Measurements from ENCODE around the gene PDZD8. TPM values are rescaled to one million over a fixed set of nuclear protein-coding genes. Genes with fewer than 3 reads are reported as not detected.
A peak's percentile ranks its signal among the peaks of the same experiment; 100 is the strongest.

Gene PDZD8
- total RNA-seq (2014; rRNA removed; shearing (Covaris generic)): 12.8 and 15.9 TPM in 2 replicates

DNA sequence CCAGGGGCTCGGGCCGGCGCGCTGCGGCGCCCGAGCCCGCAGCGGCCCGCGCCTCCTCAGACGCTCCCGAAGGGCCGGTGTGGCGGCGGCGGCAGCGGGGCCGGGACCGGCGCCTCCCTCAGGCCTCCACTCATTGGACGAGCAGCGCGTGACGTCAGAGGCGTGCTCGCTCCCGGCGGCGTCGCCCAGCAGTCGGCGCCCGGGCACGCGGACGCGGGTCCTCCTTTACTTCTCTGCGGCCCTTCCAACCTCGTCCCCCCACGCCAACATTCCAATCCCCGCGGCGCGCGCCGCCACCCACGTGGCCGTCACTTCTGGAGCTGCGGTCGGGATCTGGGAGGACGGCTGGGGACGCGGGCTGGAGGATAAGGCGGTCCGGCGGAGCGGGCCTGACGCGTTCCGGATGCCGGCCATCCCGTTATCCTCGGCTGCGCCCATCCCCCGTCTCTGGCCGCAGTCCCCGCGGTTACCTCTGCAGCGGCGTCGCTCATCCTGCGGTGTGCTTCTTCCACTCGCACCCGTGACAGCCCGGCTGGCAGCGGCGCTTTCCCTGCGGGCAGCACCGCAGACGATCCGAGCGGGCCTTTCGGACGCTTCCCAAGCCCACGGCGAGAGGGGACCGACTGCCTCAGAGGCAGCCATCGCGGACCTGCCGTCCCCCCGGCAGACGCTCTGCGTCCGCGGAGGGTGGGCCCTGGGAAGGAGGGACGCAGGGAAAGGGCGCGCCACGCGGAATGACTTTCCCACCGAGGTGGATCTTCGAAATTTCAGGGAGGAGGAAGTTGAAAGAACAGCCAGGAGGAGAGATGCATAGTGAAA lies at the start of gene PDZD8:
PDZD8 (minus strand) TSS at position 81 of the 819 bp plus-strand sequence. CDS start 213 bp downstream, outside the sequence.
- DNase-seq (ENCODE audit: low read depth): peak; percentile 88

DNA sequence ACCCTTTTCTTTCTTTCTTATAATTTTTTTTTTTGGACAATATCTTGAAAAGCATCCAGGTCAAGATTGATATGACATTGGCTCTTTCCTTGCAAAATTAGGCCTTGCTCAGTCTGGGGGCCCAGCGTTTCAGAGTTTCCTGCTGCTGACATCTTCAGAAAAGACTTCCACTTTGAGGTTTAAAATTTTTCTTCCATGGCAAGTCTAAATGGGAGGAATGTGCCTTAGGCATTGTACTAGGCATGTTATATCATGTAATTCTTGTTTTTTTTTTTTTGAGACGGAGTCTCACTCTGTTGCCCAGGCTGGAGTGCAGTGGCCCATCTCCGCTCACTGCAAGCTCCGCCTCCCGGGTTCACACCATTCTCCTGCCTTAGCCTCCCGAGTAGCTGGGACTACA lies 48.9 kb upstream of the PDZD8 start:
- DNase-seq (ENCODE audit: low read depth): no peak

DNA sequence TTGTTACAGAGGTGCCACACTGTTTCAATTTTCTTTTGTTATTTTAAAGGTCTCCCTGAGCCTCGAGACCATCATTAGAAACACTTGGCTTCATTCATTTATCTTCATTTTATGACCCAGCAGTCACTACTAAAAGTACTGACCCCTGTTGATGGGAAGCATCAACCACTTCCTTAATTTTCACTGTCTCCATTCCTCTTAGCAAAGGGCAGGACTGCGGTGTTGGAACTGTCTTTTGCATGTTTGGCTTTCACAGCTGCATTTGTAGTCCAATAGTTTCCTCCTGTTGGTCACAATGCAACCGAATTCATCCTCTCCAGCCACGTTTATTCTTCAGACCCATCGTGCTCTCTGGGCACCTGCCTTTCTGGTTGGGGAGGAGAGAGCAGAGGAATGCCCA lies 46.7 kb upstream of the PDZD8 start:
- no peak for DNase-seq (ENCODE audit: low read depth)

DNA sequence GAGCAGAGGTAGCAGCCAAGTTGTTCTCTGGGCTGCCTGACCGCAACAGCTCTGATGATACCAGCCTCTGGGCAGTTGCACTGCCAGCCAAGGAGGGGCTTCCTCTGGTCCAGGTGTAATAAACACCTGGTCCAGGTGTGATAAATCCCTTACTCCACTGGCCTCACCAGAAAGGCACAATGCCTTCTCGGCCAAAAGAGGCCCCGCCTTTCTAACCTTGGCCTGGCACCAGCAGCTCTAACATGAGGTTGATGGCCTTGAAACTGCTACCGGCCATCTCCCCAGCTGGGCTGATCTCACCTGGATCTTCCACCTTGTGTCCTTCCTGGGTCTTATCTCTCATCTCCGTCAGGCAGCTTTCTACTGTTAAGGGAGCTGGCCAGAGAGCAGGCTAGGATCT lies 45.5 kb upstream of the PDZD8 start:
- no peak for DNase-seq (ENCODE audit: low read depth)

- DNase-seq (ENCODE audit: low read depth): peak; percentile 48
Measured at GRCh38 chr10:117419921-117420320, 44.7 kb upstream of the PDZD8 start.

- DNase-seq (ENCODE audit: low read depth): no peak
Measured at GRCh38 chr10:117419159-117419558, 43.9 kb upstream of the PDZD8 start.

DNA sequence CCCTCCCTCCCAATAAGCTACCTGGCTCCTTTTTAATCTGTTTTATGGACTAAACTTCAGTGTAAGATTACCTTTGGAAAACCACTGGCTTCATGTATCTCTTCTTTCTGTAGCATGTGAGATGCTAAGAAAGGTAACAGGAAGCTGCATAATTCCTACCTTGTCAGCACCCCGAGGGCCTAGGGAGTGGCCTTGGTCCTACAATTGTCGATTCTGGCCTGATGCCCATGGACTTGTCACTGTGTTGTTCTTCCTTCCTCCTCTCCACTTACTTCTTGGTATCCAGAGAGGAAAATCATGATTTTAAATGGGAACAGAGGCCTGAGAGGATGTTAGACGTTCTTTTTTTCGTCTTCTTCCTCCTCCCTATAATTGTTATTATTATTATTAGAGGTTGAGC lies 42.9 kb upstream of the PDZD8 start:
- DNase-seq (ENCODE audit: low read depth): no peak

DNA sequence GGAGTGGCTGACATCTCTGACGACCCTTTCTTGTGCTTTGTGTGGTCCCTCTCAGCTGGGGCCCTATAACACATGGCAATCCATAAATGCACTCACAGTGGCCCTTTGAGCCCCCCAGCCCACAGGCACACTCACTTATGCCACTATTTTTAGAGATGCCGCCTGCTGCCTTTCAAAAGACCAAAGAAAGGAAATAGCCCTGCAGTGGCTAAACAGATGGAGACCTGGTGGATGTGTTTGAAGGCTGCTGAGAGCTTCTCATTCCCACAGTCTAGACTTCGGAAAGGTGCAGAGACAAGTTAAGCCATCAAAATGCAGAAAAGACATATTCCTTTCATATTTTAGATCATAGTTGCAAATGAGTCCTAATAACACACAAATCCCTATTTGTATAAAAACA lies 42.0 kb upstream of the PDZD8 start:
- no peak for DNase-seq (ENCODE audit: low read depth)

GRCh38 chr10:117413928-117414618 lies 38.8 kb upstream of the PDZD8 start:
- DNase-seq (ENCODE audit: low read depth): peak; percentile 57

DNA sequence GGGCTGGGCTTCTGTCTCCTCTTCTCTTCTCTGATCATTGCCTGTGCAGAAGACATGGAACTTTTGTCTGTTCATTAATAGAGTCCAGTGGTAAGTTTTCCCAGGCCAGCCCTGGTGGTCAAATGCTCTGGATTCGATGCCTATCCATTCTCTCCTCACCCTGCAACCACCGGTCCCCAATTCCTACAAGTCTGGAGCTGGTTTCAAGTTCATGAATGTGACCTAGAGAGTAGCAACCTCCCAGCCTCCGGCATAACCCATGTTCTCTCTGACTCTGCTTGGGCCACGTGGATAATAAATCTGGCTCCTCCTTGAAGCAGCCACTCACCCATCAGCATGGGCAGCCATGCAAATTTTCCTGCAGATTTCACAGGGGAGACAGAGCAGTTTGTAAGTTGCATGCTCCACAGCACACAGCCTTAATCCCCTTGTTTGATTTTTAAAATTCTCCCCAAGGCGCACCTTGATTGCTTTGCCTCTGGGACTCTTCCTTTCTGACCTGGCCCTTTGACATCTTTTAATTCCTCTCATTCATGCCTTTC lies 37.3 kb upstream of the PDZD8 start:
- DNase-seq (ENCODE audit: low read depth): no peak

- DNase-seq (ENCODE audit: low read depth): peak; percentile 38
Measured at GRCh38 chr10:117411479-117412399, 36.5 kb upstream of the PDZD8 start.

- DNase-seq (ENCODE audit: low read depth): no peak
Measured at GRCh38 chr10:117410557-117410956, 35.3 kb upstream of the PDZD8 start.

- no peak for DNase-seq (ENCODE audit: low read depth)
Measured at GRCh38 chr10:117409549-117410305, 34.5 kb upstream of the PDZD8 start.

GRCh38 chr10:117408436-117409384 lies 33.5 kb upstream of the PDZD8 start:
- DNase-seq (ENCODE audit: low read depth): no peak

DNA sequence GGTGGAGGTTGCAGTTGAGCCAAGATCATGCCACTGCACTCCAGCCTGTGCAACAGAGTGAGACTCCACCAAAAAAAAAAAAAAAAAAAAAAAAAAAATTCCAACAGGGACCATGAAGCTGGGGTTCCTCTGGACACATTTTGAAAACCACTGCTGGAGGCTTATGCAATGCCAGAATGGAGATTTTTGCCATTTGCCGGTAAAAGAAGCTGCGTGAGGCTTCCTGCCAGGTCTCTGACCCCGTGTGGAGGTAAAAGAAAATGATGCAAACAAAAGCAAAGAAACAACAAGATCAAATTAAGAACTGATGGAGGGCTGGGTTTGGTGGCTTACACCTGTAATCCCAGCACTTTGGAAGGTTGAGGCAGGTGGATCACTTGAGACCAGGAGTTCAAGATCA lies 30.5 kb upstream of the PDZD8 start:
- DNase-seq (ENCODE audit: low read depth): no peak

GRCh38 chr10:117400329-117400728 lies 25.1 kb upstream of the PDZD8 start:
- DNase-seq (ENCODE audit: low read depth): no peak

DNA sequence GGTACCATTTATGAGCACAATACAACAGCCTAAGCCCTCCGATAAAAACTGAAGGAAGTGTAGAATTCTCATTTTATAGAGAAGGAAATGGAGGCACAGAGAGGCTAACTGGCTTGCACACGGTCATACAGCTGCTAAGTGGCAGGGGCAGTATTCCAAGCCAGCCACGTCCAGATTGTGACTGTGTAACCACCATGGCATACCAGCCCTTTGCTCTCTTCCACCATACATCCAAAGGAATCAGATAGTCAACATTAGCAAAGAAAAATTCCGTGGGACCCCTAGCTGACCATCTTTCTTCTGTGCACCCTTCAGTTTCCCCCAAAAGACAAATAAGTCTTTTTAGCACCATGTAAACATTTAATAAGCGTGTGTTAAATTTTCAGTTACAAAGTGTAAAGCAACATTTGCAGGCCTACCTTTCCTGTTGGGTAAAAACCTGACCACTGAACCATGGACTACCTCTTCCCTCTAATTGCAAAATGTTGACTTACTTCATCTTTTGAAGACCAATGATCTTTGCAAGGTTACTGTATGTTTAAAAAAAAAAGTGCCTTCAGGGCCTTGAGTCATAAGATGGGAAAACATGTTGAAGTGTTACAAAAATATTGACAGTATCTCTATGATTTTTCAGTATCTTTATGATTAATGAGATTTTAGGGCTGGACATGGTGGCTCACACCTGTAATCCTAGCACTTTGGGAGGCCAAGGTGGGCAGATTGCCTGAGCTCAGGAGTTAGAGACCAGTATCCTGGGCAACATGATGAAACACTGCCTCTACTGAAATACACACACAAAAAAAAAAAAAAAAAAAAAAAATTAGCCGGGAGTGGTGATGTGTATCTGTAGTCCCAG lies 24.3 kb upstream of the PDZD8 start:
- peak; percentile 23 for DNase-seq (ENCODE audit: low read depth)

- no peak for DNase-seq (ENCODE audit: low read depth)
Measured at GRCh38 chr10:117398029-117398428, 22.8 kb upstream of the PDZD8 start.
